HG03520 (cell line): ENCODE measurements around the gene GBF1.
"Not testable (repeated sequence)": the region's sequence is repeated elsewhere in the genome, so short reads cannot be mapped to it uniquely, and the experiment has no call there.

Experiments
- ATAC-seq: cut with Tn5 transposase; IDR thresholded peaks from one replicate; pipeline ENCODE4 v1.9.1; 2021; ENCODE audit warnings: mild to moderate bottlenecking, moderate library complexity; ENCODE audit not compliant: unreplicated experiment

Gene GBF1

GRCh38 chr10:102233997-102234396 lies 11.3 kb upstream of the GBF1 start:
- no peak for ATAC-seq

GRCh38 chr10:102234888-102235597 lies 10.3 kb upstream of the GBF1 start:
- no peak for ATAC-seq

- ATAC-seq = no peak
Observed at GRCh38 chr10:102235598-102235920, 9.8 kb upstream of the GBF1 start.

GRCh38 chr10:102236006-102236405 lies 9.3 kb upstream of the GBF1 start:
- ATAC-seq = no peak

GRCh38 chr10:102237711-102238252 lies 7.5 kb upstream of the GBF1 start:
- ATAC-seq = no peak

GRCh38 chr10:102240467-102241031 lies 4.8 kb upstream of the GBF1 start:
- ATAC-seq = no peak

- no peak for ATAC-seq
Observed at GRCh38 chr10:102241032-102241443, 4.3 kb upstream of the GBF1 start.

- no peak for ATAC-seq
Observed at GRCh38 chr10:102241444-102242117, 3.8 kb upstream of the GBF1 start, which contains the start of gene PITX3. PITX3 (minus strand) TSS chr10:102241512; CDS start chr10:102232080, 9,432 bp downstream.

- ATAC-seq = no peak
Observed at GRCh38 chr10:102242118-102242485, 3.2 kb upstream of the GBF1 start.

GRCh38 chr10:102243309-102243708 lies 2.0 kb upstream of the GBF1 start:
- no peak for ATAC-seq

GRCh38 chr10:102245932-102246251 lies 560 bp downstream of the GBF1 start:
- no peak for ATAC-seq

- ATAC-seq = no peak
Observed at GRCh38 chr10:102246261-102246660, 929 bp downstream of the GBF1 start.

GRCh38 chr10:102247734-102248133 lies 2.4 kb downstream of the GBF1 start:
- no peak for ATAC-seq

- not testable (repeated sequence) for ATAC-seq
Observed at GRCh38 chr10:102252508-102252907, 7.2 kb downstream of the GBF1 start.

- no peak for ATAC-seq
Observed at GRCh38 chr10:102254426-102254825, 9.1 kb downstream of the GBF1 start.

- ATAC-seq = no peak
Observed at GRCh38 chr10:102255404-102255803, 10.1 kb downstream of the GBF1 start.

GRCh38 chr10:102261196-102261595 lies 15.9 kb downstream of the GBF1 start:
- no peak for ATAC-seq

- no peak for ATAC-seq
Observed at GRCh38 chr10:102261842-102262241, 16.5 kb downstream of the GBF1 start.

- no peak for ATAC-seq
Observed at GRCh38 chr10:102262744-102263370, 17.5 kb downstream of the GBF1 start.

GRCh38 chr10:102264371-102264770 lies 19.0 kb downstream of the GBF1 start:
- ATAC-seq = no peak

- no peak for ATAC-seq
Observed at GRCh38 chr10:102266670-102267069, 21.3 kb downstream of the GBF1 start.

- ATAC-seq = no peak
Observed at GRCh38 chr10:102267748-102268147, 22.4 kb downstream of the GBF1 start.
